Esophagus muscularis mucosa (tissue), 4 donors: Measurements from ENCODE around the gene NFASC. TPM values are rescaled to one million over a fixed set of nuclear protein-coding genes. Genes with fewer than 3 reads are reported as not detected.

Source experiments
- DNase-seq: peaks from one replicate; pipeline ENCODE4 v3.0.0-alpha.2; 2017; ENCODE audit errors: extremely low spot score
- H3K27ac ChIP-seq, 4 donors: fragments of 200-600 bp; sonication (generic); replicated peaks in 1 of 4; 1 replicate in 3 of 4; 2 replicates in 1 of 4; pipeline ENCODE4 v1.5.1; 2016 to 2019; ENCODE audit warnings: mild to moderate bottlenecking in 1 of 4
- H3K27me3 ChIP-seq, 4 donors: fragments of 200-600 bp; sonication (generic); one replicate each; pipeline versions ENCODE4 v1.5.1 to v1.6.0; 2016 to 2019
- H3K36me3 ChIP-seq, 4 donors: fragments of 200-600 bp; sonication (generic); one replicate each; pipeline ENCODE4 v1.5.1; 2016 to 2019
- H3K4me1 ChIP-seq, 4 donors: fragments of 200-600 bp; sonication (generic); one replicate each; pipeline ENCODE4 v1.5.1; 2016 to 2019
- H3K4me3 ChIP-seq, 4 donors: fragments of 200-600 bp; sonication (generic); 1 replicate in 2 of 4; 2 replicates in 2 of 4; pipeline ENCODE4 v1.5.1; 2016 to 2019; ENCODE audit warnings: mild to moderate bottlenecking in 4 of 4, moderate library complexity in 1 of 4
- H3K9me3 ChIP-seq, 4 donors: fragments of 200-600 bp; sonication (generic); 1 replicate in 3 of 4; 2 replicates in 1 of 4; pipeline ENCODE4 v1.5.1; 2016 to 2019
- CTCF ChIP-seq, 3 experiments: fragments of 200-600 bp in 2 of 3; fragments of 450-650 bp in 1 of 3; sonication (generic) in 2 of 3; IDR thresholded peaks; one replicate each; pipeline ENCODE4 v1.5.1; 2017 to 2019; ENCODE audit warnings: antibody characterized with exemption in 3 of 3, mild to moderate bottlenecking in 2 of 3, moderate library complexity in 1 of 3
- EP300 ChIP-seq: sonication (generic); formaldehyde crosslinking; IDR thresholded peaks from one replicate; pipeline ENCODE4 v1.6.1; 2017; ENCODE audit warnings: antibody characterized with exemption
- POLR2A ChIP-seq: fragments of 450-650 bp; IDR thresholded peaks from one replicate; pipeline ENCODE4 v1.6.1; 2017; ENCODE audit warnings: antibody characterized with exemption, moderate library complexity, mild to moderate bottlenecking, low read depth
- POLR2AphosphoS5 ChIP-seq, 2 donors: sonication (generic); formaldehyde crosslinking; IDR thresholded peaks; one replicate each; pipeline ENCODE4 v1.6.1; 2017; ENCODE audit warnings: antibody characterized with exemption in 2 of 2
- WGBS: methylation state at CpG from one replicate; pipeline ENCODE4 v1.1.5; 2018; 5-methylcytosine and 5-hydroxymethylcytosine counted together
- intact Hi-C: fragments of 100-400 bp; cut with DNase I; formaldehyde crosslinking; loops from one replicate; pipeline ENCODE4 v1.15.1; 2023
- total RNA-seq, 4 donors: library from RNA; depleted of rRNA; stranded (reverse); fragments of >200 nt; gene quantifications; one replicate each; pipeline versions ENCODE4 v1.1.0 to v1.2.1, GENCODE V29; 2016

Gene NFASC
- total RNA-seq, 4 donors from 2014 or later = 31.1 to 122 (median 64.7) TPM

GRCh38 chr1:204878621-204879234 lies 8.1 kb downstream of the NFASC start:
- no peak for DNase-seq
- Histone ChIP-seq H3K27me3 (no peaks in the 10 kb centered on the region), H3K4me3 (no peak overlapping the region), H3K36me3 (no peaks in the 10 kb centered on the region), H3K9me3 (no peaks in the 10 kb centered on the region), H3K4me1 (peaks cover 18 to 84% (median 69%) of the 10 kb centered on the region in 4 donors), H3K27ac (peak overlapping the region; percentile 28 to 72 (median 42))
- intact Hi-C loops = loop anchor here (5.0 kb wide), 1 partner anchor 46 kb away; no protein-coding TSS in a partner anchor
- WGBS = 28% methylated on average over 5 of the region's 5 CpGs
- TF ChIP-seq POLR2A (no peak), POLR2AphosphoS5 (IDR thresholded peaks at IDR 0.05) (no peak), EP300 (no peak), CTCF (IDR thresholded peaks at IDR 0.05) (no peak)

- Histone ChIP-seq H3K27me3 (no peaks in the 10 kb centered on the region), H3K4me1 (peaks cover 18 to 84% (median 69%) of the 10 kb centered on the region in 4 donors), H3K4me3 (no peak overlapping the region), H3K27ac (peak overlapping the region; percentile 32 to 72 (median 56)), H3K36me3 (no peaks in the 10 kb centered on the region), H3K9me3 (no peaks in the 10 kb centered on the region)
- intact Hi-C loops = loop anchor here (5.0 kb wide), 1 partner anchor 47 kb away; no protein-coding TSS in a partner anchor
- TF ChIP-seq POLR2AphosphoS5 (IDR thresholded peaks at IDR 0.05) = peak in 1 of 2 donors; percentile 17
- no peak for TF ChIP-seq POLR2A
- WGBS = 61% methylated on average over 3 of the region's 3 CpGs
- DNase-seq = no peak
Observed at GRCh38 chr1:204879351-204879750, 8.7 kb downstream of the NFASC start.

DNA sequence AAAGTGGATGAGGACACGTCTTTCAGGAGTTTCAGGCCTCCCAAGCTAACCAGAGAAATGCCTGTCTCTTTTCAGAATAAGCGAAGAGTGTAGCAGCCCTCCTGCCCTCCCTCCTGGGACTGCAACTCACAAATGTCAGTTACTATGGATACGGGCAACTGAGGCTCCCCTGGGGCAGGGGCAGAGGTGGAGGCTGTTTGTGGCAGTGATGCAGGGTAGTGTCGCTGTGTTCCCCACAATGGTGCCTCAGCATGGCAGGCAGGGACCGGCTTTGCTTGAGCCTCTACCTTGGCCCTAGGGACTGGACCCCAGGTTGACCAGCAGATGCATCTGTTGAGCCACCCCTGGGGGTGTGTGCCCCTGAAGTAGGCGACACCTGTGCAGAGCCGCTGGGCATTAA lies 10.2 kb downstream of the NFASC start:
- no peak for DNase-seq
- H3K9me3 ChIP-seq = no peaks in the 10 kb centered on the region
- no peaks in the 10 kb centered on the region for H3K36me3 ChIP-seq
- peak overlapping the region; percentile 32 to 72 (median 56) for H3K27ac ChIP-seq
- no peaks in the 10 kb centered on the region for H3K27me3 ChIP-seq
- no peak for TF ChIP-seq POLR2AphosphoS5 (IDR thresholded peaks at IDR 0.05)
- no peak for TF ChIP-seq EP300
- TF ChIP-seq POLR2A = no peak
- TF ChIP-seq CTCF (IDR thresholded peaks at IDR 0.05) = no peak
- 94% methylated on average over 6 of the region's 7 CpGs for WGBS
- H3K4me1 ChIP-seq = peaks cover 18 to 88% (median 78%) of the 10 kb centered on the region in 4 donors
- no peak overlapping the region for H3K4me3 ChIP-seq
- intact Hi-C loops = no loop called here

DNA sequence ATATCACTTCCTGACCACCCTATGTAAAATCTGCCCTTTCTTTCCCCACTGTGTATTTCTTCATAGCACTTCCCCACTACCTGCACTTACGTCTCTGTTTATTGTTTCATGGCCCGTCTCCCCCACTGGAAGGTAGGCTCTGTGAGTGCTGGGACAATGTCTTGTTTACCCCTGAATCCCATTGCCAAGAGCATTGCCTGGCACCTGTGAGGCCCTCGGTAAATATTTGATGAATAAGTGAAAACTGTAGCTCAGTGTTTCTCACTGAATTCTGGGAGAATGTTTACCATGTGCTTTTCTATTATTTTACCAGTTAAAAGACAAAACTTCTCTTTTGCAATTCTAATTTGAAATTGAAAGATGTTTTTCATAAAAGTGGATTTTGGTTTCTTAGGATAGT lies 11.8 kb downstream of the NFASC start:
- Histone ChIP-seq H3K27me3 (no peaks in the 10 kb centered on the region), H3K9me3 (no peaks in the 10 kb centered on the region), H3K4me3 (no peak overlapping the region), H3K4me1 (peaks cover 26 to 98% (median 91%) of the 10 kb centered on the region in 4 donors), H3K27ac (peak overlapping the region in 3 of 4 donors; percentile 12 to 72 (median 31)), H3K36me3 (no peaks in the 10 kb centered on the region)
- TF ChIP-seq EP300 = no peak
- TF ChIP-seq POLR2AphosphoS5 (IDR thresholded peaks at IDR 0.05) = no peak
- no peak for TF ChIP-seq POLR2A
- TF ChIP-seq CTCF (IDR thresholded peaks at IDR 0.05) = no peak
- no peak for DNase-seq
- intact Hi-C loops = no loop called here
- 56% methylated on average over 3 of the region's 3 CpGs for WGBS

- H3K36me3 ChIP-seq = no peaks in the 10 kb centered on the region
- peak overlapping the region; percentile 72 to 85 (median 79) for H3K27ac ChIP-seq
- no peaks in the 10 kb centered on the region for H3K27me3 ChIP-seq
- TF ChIP-seq POLR2A = no peak
- TF ChIP-seq CTCF (IDR thresholded peaks at IDR 0.05) = no peak
- TF ChIP-seq EP300 = no peak
- TF ChIP-seq POLR2AphosphoS5 (IDR thresholded peaks at IDR 0.05) = no peak
- WGBS = no CpG with 5 or more reads among the region's 3 CpGs
- no peaks in the 10 kb centered on the region for H3K9me3 ChIP-seq
- H3K4me1 ChIP-seq = peaks cover 33 to 99% (median 94%) of the 10 kb centered on the region in 4 donors
- intact Hi-C loops = no loop called here
- DNase-seq = no peak
- no peak overlapping the region for H3K4me3 ChIP-seq
Observed at GRCh38 chr1:204883405-204883804, 12.7 kb downstream of the NFASC start.
